H1 (cell line): Measurements from ENCODE around the gene PAXX. TPM values are rescaled to one million over a fixed set of nuclear protein-coding genes. Genes with fewer than 3 reads are reported as not detected.

Experiments
- CTCF ChIA-PET: fragments of 300-600 bp; sonication (Branson Sonifier 250); formaldehyde crosslinking; loops from one replicate; lab custom pipeline; 2021; ENCODE audit not compliant: partially characterized antibody; lab: Charles Lee
- POLR2A ChIA-PET: fragments of 300-600 bp; sonication (Branson Sonifier 250); formaldehyde crosslinking; loops from one replicate; lab custom pipeline; 2021; ENCODE audit warnings: inconsistent platforms; ENCODE audit not compliant: partially characterized antibody; lab: Charles Lee
- DNase-seq, 2 experiments: peaks; one replicate each; pipeline versions ENCODE4 v3.0.0 to v3.0.0-alpha.2; 2010 to 2022; ENCODE audit warnings: low spot score in 2 of 2, low read depth in 1 of 2, mixed read lengths in 1 of 2
- FAIRE-seq: peaks from 2 replicates; lab custom pipeline; 2011; peaks lifted over from hg19 to GRCh38; lab: Jason Lieb, UNC
- H2AFZ ChIP-seq: 2 replicates; pipeline ENCODE4 v1.8.1; 2012; ENCODE audit warnings: low read length, inconsistent platforms
- H2AK5ac ChIP-seq: 2 replicates; pipeline ENCODE4 v1.6.1; 2013; ENCODE audit warnings: low read depth, low read length
- H2BK120ac ChIP-seq: replicated peaks from 2 replicates; pipeline ENCODE3; 2013; ENCODE audit warnings: low read depth, low read length, inconsistent platforms
- H2BK12ac ChIP-seq: 2 replicates; pipeline ENCODE4 v1.6.1; 2013; ENCODE audit warnings: low read depth, low read length
- H2BK15ac ChIP-seq: 2 replicates; pipeline ENCODE4 v1.6.1; 2013; ENCODE audit warnings: low read length
- H2BK20ac ChIP-seq: 2 replicates; pipeline ENCODE4 v1.6.1; 2013; ENCODE audit warnings: low read length
- H2BK5ac ChIP-seq: 2 replicates; pipeline ENCODE4 v1.6.1; 2013; ENCODE audit warnings: low read depth, low read length
- H3K14ac ChIP-seq: 2 replicates; pipeline ENCODE4 v1.6.1; 2013; ENCODE audit warnings: inconsistent platforms; ENCODE audit not compliant: insufficient read length
- H3K18ac ChIP-seq: 2 replicates; pipeline ENCODE4 v1.6.1; 2013; ENCODE audit warnings: low read length; ENCODE audit errors: extremely low read depth
- H3K23ac ChIP-seq: 2 replicates; pipeline ENCODE4 v1.6.1; 2013; ENCODE audit warnings: inconsistent platforms; ENCODE audit not compliant: insufficient read length
- H3K23me2 ChIP-seq: 2 replicates; pipeline ENCODE4 v1.6.1; 2013; ENCODE audit warnings: low read depth, low read length
- H3K27ac ChIP-seq: 2 replicates; pipeline ENCODE4 v1.6.1; 2011; ENCODE audit warnings: low read depth, low read length, inconsistent platforms
- H3K27me3 ChIP-seq, 4 experiments: replicated peaks in 1 of 4; 1 replicate in 1 of 4; 2 replicates in 3 of 4; pipeline versions ENCODE4 v1.6.1 to v1.8.1; 2011 to 2013; ENCODE audit warnings: low read length in 3 of 4, mild to moderate bottlenecking in 3 of 4, inconsistent platforms in 2 of 4, mixed read lengths in 2 of 4, moderate library complexity in 1 of 4; ENCODE audit not compliant: control insufficient read depth in 3 of 4, insufficient read depth in 3 of 4; ENCODE audit errors: extremely low read depth in 1 of 4
- H3K36me3 ChIP-seq, 4 experiments: 2 replicates each; pipeline versions ENCODE4 v1.6.1 to v1.8.1; 2011 to 2013; ENCODE audit warnings: mild to moderate bottlenecking in 4 of 4, low read length in 3 of 4, moderate library complexity in 2 of 4, control low read depth in 1 of 4, inconsistent platforms in 1 of 4; ENCODE audit not compliant: insufficient read depth in 4 of 4, control insufficient read depth in 2 of 4
- H3K4ac ChIP-seq: replicated peaks from 2 replicates; pipeline ENCODE3; 2013; ENCODE audit warnings: low read length, low read depth, mixed read lengths, inconsistent platforms; ENCODE audit not compliant: insufficient read length
- H3K4me1 ChIP-seq, 4 experiments: replicated peaks in 1 of 4; 1 replicate in 1 of 4; 2 replicates in 3 of 4; pipeline versions ENCODE4 v1.6.1 to v1.8.1; 2011 to 2013; ENCODE audit warnings: low read length in 3 of 4, inconsistent platforms in 2 of 4, mixed read lengths in 1 of 4; ENCODE audit not compliant: insufficient read depth in 4 of 4, control insufficient read depth in 3 of 4
- H3K4me2 ChIP-seq, 2 experiments: 2 replicates each; pipeline versions ENCODE4 v1.6.1 to v1.8.1; 2011 to 2013; ENCODE audit warnings: low read depth in 2 of 2, low read length in 2 of 2, control low read depth in 1 of 2, inconsistent platforms in 1 of 2, mild to moderate bottlenecking in 1 of 2; ENCODE audit not compliant: insufficient read depth in 1 of 2
- H3K4me3 ChIP-seq, 4 experiments: fragments of 200-600, 300-600 bp in 1 of 4; sonication (generic), shearing (Covaris generic), sonication (Bioruptor Twin) in 1 of 4; 2 replicates each; pipeline versions ENCODE4 v1.5.1 to v1.8.1; 2011 to 2016; ENCODE audit warnings: low read length in 4 of 4, low read depth in 3 of 4, control low read depth in 2 of 4, inconsistent platforms in 2 of 4, mild to moderate bottlenecking in 2 of 4, mixed read lengths in 1 of 4, moderate library complexity in 1 of 4; ENCODE audit not compliant: insufficient read depth in 2 of 4; ENCODE audit errors: extremely low read depth in 1 of 4
- H3K56ac ChIP-seq: replicated peaks from 2 replicates; pipeline ENCODE3; 2013; ENCODE audit warnings: low read depth, mild to moderate bottlenecking, mixed read lengths, low read length, inconsistent platforms; ENCODE audit not compliant: insufficient read length
- H3K79me1 ChIP-seq: 2 replicates; pipeline ENCODE4 v1.6.1; 2013; ENCODE audit warnings: low read depth, low read length, control low read depth
- H3K79me2 ChIP-seq, 2 experiments: 2 replicates each; pipeline versions ENCODE4 v1.6.1 to v1.8.1; 2012 to 2013; ENCODE audit warnings: low read length in 2 of 2, mild to moderate bottlenecking in 2 of 2, inconsistent platforms in 1 of 2; ENCODE audit not compliant: insufficient read depth in 2 of 2, control insufficient read depth in 1 of 2
- H3K9ac ChIP-seq, 4 experiments: replicated peaks in 1 of 4; 1 replicate in 1 of 4; 2 replicates in 3 of 4; pipeline versions ENCODE4 v1.6.1 to v1.8.1; 2011 to 2013; ENCODE audit warnings: low read depth in 3 of 4, low read length in 3 of 4, control low read depth in 2 of 4, mild to moderate bottlenecking in 2 of 4, moderate library complexity in 2 of 4, inconsistent platforms in 1 of 4; ENCODE audit errors: extremely low read depth in 1 of 4
- H3K9me3 ChIP-seq, 2 experiments: 2 replicates each; pipeline versions ENCODE4 v1.6.1 to v1.8.1; 2012 to 2013; ENCODE audit warnings: mild to moderate bottlenecking in 2 of 2, moderate library complexity in 2 of 2, control low read depth in 1 of 2, inconsistent platforms in 1 of 2, low read depth in 1 of 2, low read length in 1 of 2, mixed read lengths in 1 of 2; ENCODE audit not compliant: insufficient read depth in 2 of 2
- H4K20me1 ChIP-seq, 2 experiments: replicated peaks in 1 of 2; 2 replicates each; pipeline versions ENCODE3 to v1.8.1; 2011 to 2013; ENCODE audit warnings: inconsistent platforms in 2 of 2, low read length in 2 of 2, mild to moderate bottlenecking in 1 of 2; ENCODE audit not compliant: insufficient read depth in 2 of 2, control insufficient read depth in 1 of 2
- H4K5ac ChIP-seq: 2 replicates; pipeline ENCODE4 v1.6.1; 2013; ENCODE audit warnings: low read length, low read depth, mixed read lengths, inconsistent platforms; ENCODE audit not compliant: insufficient read length
- H4K8ac ChIP-seq: 2 replicates; pipeline ENCODE4 v1.8.0; 2013; ENCODE audit warnings: mild to moderate bottlenecking, moderate library complexity, low read length, inconsistent platforms; ENCODE audit not compliant: insufficient read depth; ENCODE audit errors: extremely low read depth
- H4K91ac ChIP-seq: replicated peaks from 2 replicates; pipeline ENCODE3; 2013; ENCODE audit warnings: low read length, mixed read lengths, inconsistent platforms; ENCODE audit not compliant: insufficient read length
- CBX5 ChIP-seq: fragments of 300-800, 300-1000 bp; sonication (generic); IDR thresholded peaks from 2 replicates; pipeline ENCODE4 v1.7.1; 2016; ENCODE audit warnings: antibody characterized with exemption, low read length, low read depth
- SRF ChIP-seq: IDR thresholded peaks from 2 replicates; pipeline ENCODE4 v1.6.1; 2011; ENCODE audit warnings: mild to moderate bottlenecking, low read depth, low read length, moderate library complexity
- WGBS, 2 experiments: shearing (Covaris generic) in 1 of 2; methylation state at CpG; one replicate each; pipeline versions ENCODE4 v1.1.6 to v1.1.7; 2013 to 2015; ENCODE audit warnings: low lambda C conversion rate in 2 of 2, mixed read lengths in 2 of 2, inconsistent platforms in 1 of 2, low coverage in 1 of 2, missing lambda C conversion rate in 1 of 2; ENCODE audit not compliant: insufficient replicate concordance in 2 of 2, insufficient coverage in 1 of 2, insufficient read length in 1 of 2; ENCODE audit errors: extremely low coverage in 1 of 2, missing lambda C conversion rate in 1 of 2; 5-methylcytosine and 5-hydroxymethylcytosine counted together
- polyA plus RNA-seq, 7 experiments: library from polyadenylated mRNA; depleted of rRNA in 3 of 7; stranded (reverse) in 5 of 7; unstranded in 2 of 7; fragments of >200 nt in 5 of 7; fragments of 200-250 nt in 2 of 7; gene quantifications; 1 replicate in 5 of 7; 2 replicates in 1 of 7; 4 replicates in 1 of 7; pipeline versions ENCODE4 v1.2.1 to v1.2.3, GENCODE V29; 2011 to 2013; ENCODE audit warnings: missing spikeins in 2 of 7, mixed read lengths in 2 of 7
- total RNA-seq: library from RNA; stranded (reverse); fragmentation: NEBNext Ultra II Directional; extraction: Animal tissue kit (Norgen Biotek cat#: 25700); gene quantifications from 2 replicates; pipeline ENCODE4 v1.2.1, GENCODE V29; 2021
- TF ChIP-seq, protein P1 (sequence below): IDR thresholded peaks from 2 replicates; pipeline ENCODE4 v1.6.1; 2012; ENCODE audit warnings: low read length, inconsistent platforms
- TF ChIP-seq, protein P2 (sequence below), 3 experiments: IDR thresholded peaks; 1 replicate in 2 of 3; 2 replicates in 1 of 3; pipeline versions ENCODE4 v1.5.1 to v1.6.1; 2011; ENCODE audit warnings: low read length in 3 of 3, mild to moderate bottlenecking in 3 of 3, inconsistent platforms in 2 of 3, low read depth in 1 of 3, moderate library complexity in 1 of 3; ENCODE audit not compliant: insufficient read depth in 1 of 3; ENCODE audit errors: control extremely low read depth in 1 of 3

The PAXX gene
- total and polyA plus RNA-seq, 2 of the 8 experiments (the other 6 are each of a cell fraction or from before 2014, with no cell fraction given): 43.4 to 45.9 TPM

DNA sequence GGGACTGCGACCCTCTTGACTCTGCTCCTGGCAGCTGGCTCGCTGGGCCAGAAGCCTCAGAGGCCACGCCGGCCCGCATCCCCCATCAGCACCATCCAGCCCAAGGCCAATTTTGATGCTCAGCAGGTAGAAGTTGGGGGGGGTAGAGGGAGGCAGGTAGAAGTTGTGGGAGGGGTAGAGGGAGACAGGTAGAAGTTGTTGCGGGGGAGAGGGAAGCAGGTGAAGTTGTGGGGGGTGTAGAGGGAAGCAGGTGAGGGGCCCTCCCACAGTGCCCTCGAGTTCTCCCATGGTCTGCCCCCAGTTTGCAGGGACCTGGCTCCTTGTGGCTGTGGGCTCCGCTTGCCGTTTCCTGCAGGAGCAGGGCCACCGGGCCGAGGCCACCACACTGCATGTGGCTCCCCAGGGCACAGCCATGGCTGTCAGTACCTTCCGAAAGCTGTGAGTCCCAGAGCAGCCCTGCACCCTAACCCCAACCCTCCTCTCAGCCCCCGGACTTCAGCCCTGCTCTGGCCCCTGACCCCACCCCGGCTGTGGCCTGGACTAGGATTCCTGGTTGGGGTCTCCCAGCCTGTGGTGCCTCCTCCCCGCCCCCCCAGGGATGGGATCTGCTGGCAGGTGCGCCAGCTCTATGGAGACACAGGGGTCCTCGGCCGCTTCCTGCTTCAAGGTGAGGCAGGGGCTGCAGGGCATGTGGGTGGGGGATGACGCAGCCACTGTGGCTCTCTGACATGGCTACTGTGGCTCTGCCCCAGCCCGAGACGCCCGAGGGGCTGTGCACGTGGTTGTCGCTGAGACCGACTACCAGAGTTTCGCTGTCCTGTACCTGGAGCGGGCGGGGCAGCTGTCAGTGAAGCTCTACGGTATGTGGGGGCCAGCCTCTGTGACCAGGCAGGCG, 46.6 kb upstream of the PAXX start:
- Histone ChIP-seq H3K9ac (0 out of 7 replicates have a peak overlapping the region, but pooled peaks of 1 of the 4 experiments have one; percentile 20), H3K23me2 (peaks cover 8% of the 10 kb centered on the region; the same call in 1 of the 2 replicates), H3K23ac (no peak overlapping the region), H3K4me1 (peaks cover 0 to 23% (median 14%) of the 10 kb centered on the region in 4 experiments; a peak in 5 of 7 replicates), H3K4me2 (no peak overlapping the region), H2BK20ac (no peak overlapping the region), H3K14ac (no peak overlapping the region), H3K56ac (no peak overlapping the region), H4K20me1 (peaks cover 5 to 17% of the 10 kb centered on the region in 2 experiments), H2BK5ac (no peak overlapping the region), H3K79me2 (peaks cover 0 to 3% of the 10 kb centered on the region in 2 experiments; a peak in 1 of 4 replicates), H2BK120ac (no peak overlapping the region), H3K27ac (no peak overlapping the region), H2AK5ac (no peak overlapping the region), H4K91ac (no peak overlapping the region), H3K4ac (no peak overlapping the region), H4K8ac (no peak overlapping the region), H2AFZ (no peak overlapping the region), H3K36me3 (peaks cover 6 to 25% (median 11%) of the 10 kb centered on the region in 4 experiments; a peak in 6 of 8 replicates), H2BK12ac (peak overlapping the region; percentile 39; the same call in 1 of the 2 replicates), H4K5ac (no peak overlapping the region), H3K79me1 (no peaks in the 10 kb centered on the region), H3K18ac (no peak overlapping the region), H3K27me3 (no peaks in the 10 kb centered on the region), H3K9me3 (no peaks in the 10 kb centered on the region), H2BK15ac (peak overlapping the region; percentile 89; the same call in 1 of the 2 replicates), H3K4me3 (no peak overlapping the region)
- CTCF ChIA-PET: interaction anchor here (0.6 to 4.4 kb wide), 15 partner anchors 9 to 338 kb away, joined by 3 to 63 read pairs (median 4); partner anchors contain the start of genes ABCA2, CLIC3, FUT7 and MAMDC4
- POLR2A ChIA-PET: no interaction called here
- 83% methylated on average over 25 of the region's 30 CpGs; no CpG with 5 or more reads in 1 of the 2 experiments for whole genome bisulfite sequencing, 2 experiments
- DNase-seq (peak in 1 of 2 experiments; percentile 50), FAIRE-seq (no peak)
- TF ChIP-seq, protein P1, sequence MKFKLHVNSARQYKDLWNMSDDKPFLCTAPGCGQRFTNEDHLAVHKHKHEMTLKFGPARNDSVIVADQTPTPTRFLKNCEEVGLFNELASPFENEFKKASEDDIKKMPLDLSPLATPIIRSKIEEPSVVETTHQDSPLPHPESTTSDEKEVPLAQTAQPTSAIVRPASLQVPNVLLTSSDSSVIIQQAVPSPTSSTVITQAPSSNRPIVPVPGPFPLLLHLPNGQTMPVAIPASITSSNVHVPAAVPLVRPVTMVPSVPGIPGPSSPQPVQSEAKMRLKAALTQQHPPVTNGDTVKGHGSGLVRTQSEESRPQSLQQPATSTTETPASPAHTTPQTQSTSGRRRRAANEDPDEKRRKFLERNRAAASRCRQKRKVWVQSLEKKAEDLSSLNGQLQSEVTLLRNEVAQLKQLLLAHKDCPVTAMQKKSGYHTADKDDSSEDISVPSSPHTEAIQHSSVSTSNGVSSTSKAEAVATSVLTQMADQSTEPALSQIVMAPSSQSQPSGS: no peak
- TF ChIP-seq SRF: no peak
- TF ChIP-seq, protein P2, sequence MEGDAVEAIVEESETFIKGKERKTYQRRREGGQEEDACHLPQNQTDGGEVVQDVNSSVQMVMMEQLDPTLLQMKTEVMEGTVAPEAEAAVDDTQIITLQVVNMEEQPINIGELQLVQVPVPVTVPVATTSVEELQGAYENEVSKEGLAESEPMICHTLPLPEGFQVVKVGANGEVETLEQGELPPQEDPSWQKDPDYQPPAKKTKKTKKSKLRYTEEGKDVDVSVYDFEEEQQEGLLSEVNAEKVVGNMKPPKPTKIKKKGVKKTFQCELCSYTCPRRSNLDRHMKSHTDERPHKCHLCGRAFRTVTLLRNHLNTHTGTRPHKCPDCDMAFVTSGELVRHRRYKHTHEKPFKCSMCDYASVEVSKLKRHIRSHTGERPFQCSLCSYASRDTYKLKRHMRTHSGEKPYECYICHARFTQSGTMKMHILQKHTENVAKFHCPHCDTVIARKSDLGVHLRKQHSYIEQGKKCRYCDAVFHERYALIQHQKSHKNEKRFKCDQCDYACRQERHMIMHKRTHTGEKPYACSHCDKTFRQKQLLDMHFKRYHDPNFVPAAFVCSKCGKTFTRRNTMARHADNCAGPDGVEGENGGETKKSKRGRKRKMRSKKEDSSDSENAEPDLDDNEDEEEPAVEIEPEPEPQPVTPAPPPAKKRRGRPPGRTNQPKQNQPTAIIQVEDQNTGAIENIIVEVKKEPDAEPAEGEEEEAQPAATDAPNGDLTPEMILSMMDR (IDR thresholded peaks at IDR 0.05; ENCODE audit: control extremely low read depth in 1 of 3, insufficient read depth in 1 of 3, low read depth in 1 of 3, low read length in 3 of 3): no peak
- TF ChIP-seq CBX5: no peak
